Measurements from ENCODE around the gene SYK.

Gene SYK

GRCh38 chr9:90832261-90832660 lies 30.6 kb downstream of the SYK start (continued):
- no peak for TF ChIP-seq ZFP3 (tag by site-specific recombination; IDR thresholded peaks at IDR 0.05; ENCODE audit: low read depth)
- TF ChIP-seq GLIS2 (tag by site-specific recombination; IDR thresholded peaks at IDR 0.05) = no peak
- no peak for TF ChIP-seq KLF17 (tag by site-specific recombination; IDR thresholded peaks at IDR 0.05)
- no peak for TF ChIP-seq ZNF658 (tag by site-specific recombination; IDR thresholded peaks at IDR 0.05)
- no peak for TF ChIP-seq HOXA7 (CRISPR knock-in tag; IDR thresholded peaks at IDR 0.05; ENCODE audit: borderline replicate concordance)
- TF ChIP-seq ZNF19 (tag by site-specific recombination; IDR thresholded peaks at IDR 0.05; ENCODE audit: low read depth) = no peak

GRCh38 chr9:90834828-90835595 lies 33.4 kb downstream of the SYK start:
- H3K27ac ChIP-seq (ENCODE audit: extremely low read depth, low read depth, low read length) = no peak overlapping the region
- no peaks in the 10 kb centered on the region for H3K9me3 ChIP-seq (ENCODE audit: control insufficient read depth, insufficient read depth, low read depth, low read length)
- no peaks in the 10 kb centered on the region for H3K4me1 ChIP-seq (ENCODE audit: control insufficient read depth, insufficient read depth, low read length)
- CTCF ChIA-PET = interaction anchor here (1.6 kb wide), 1 partner anchor 61 kb away, joined by 7 read pairs; no protein-coding TSS in a partner anchor
- H3K36me3 ChIP-seq (ENCODE audit: control insufficient read depth in 2 of 2, insufficient read depth in 1 of 2, low read length in 2 of 2) = no peaks in the 10 kb centered on the region
- no peak overlapping the region for H3K4me3 ChIP-seq (ENCODE audit: low read depth, low read length)
- POLR2A ChIA-PET = no interaction called here
- TF ChIP-seq ZNF792 (tag by site-specific recombination; IDR thresholded peaks at IDR 0.05) (no peak), ZFHX2 (tag by site-specific recombination; conservative IDR thresholded peaks at IDR 0.05) (no peak), ZNF2 (tag by site-specific recombination; IDR thresholded peaks at IDR 0.05) (no peak), ZBTB8A (tag by site-specific recombination; IDR thresholded peaks at IDR 0.05) (no peak), HIC1 (tag by site-specific recombination; IDR thresholded peaks at IDR 0.05) (no peak), ZNF76 (tag by site-specific recombination; IDR thresholded peaks at IDR 0.05; ENCODE audit: borderline replicate concordance, low read depth) (no peak), ZNF148 (tag by site-specific recombination; IDR thresholded peaks at IDR 0.05; ENCODE audit: borderline replicate concordance) (no peak), ZNF510 (tag by site-specific recombination; IDR thresholded peaks at IDR 0.05; ENCODE audit: insufficient replicate concordance) (no peak), ZNF404 (tag by site-specific recombination; IDR thresholded peaks at IDR 0.05) (no peak), ZFP41 (tag by site-specific recombination; IDR thresholded peaks at IDR 0.05; ENCODE audit: borderline replicate concordance) (no peak), RBAK (tag by site-specific recombination; IDR thresholded peaks at IDR 0.05) (no peak)

Data from HEK293 (cell line).